BLaER1 treated with 17β-estradiol and CSF1 and Interleukin-3, amounts not matched to agents 10 nM and 100 nM (cell line): ENCODE results near the gene CDK17.
"Not testable (repeated sequence)": the region's sequence is repeated elsewhere in the genome, so short reads cannot be mapped to it uniquely, and the experiment has no call there.

ENCODE experiments used
- H3K27ac ChIP-seq, 11 experiments: shearing (Covaris generic); formaldehyde crosslinking; 2 replicates each; pipeline ENCODE4 v1.8.1; 2022
- H3K27me3 ChIP-seq, 11 experiments: shearing (Covaris generic); formaldehyde crosslinking; 2 replicates each; pipeline ENCODE4 v1.8.1; 2022
- H3K36me3 ChIP-seq, 11 experiments: shearing (Covaris generic); formaldehyde crosslinking; 2 replicates each; pipeline ENCODE4 v1.8.1; 2022
- H3K4me1 ChIP-seq, 10 experiments: shearing (Covaris generic); formaldehyde crosslinking; 2 replicates each; pipeline ENCODE4 v1.8.1; 2022
- H3K4me2 ChIP-seq, 11 experiments: shearing (Covaris generic); formaldehyde crosslinking; 2 replicates each; pipeline ENCODE4 v1.8.1; 2022
- H3K4me3 ChIP-seq, 10 experiments: shearing (Covaris generic); formaldehyde crosslinking; 2 replicates each; pipeline ENCODE4 v1.8.1; 2022
- H3K9ac ChIP-seq, 11 experiments: shearing (Covaris generic); formaldehyde crosslinking; 2 replicates each; pipeline ENCODE4 v1.8.1; 2022
- H3K9me3 ChIP-seq, 11 experiments: shearing (Covaris generic); formaldehyde crosslinking; replicated peaks in 1 of 11; 2 replicates each; pipeline ENCODE4 v1.8.1; 2022
- H4K20me1 ChIP-seq, 11 experiments: shearing (Covaris generic); formaldehyde crosslinking; 2 replicates each; pipeline ENCODE4 v1.8.1; 2022
- Cebpa-rat ChIP-seq, 11 experiments: shearing (Covaris generic); IDR thresholded peaks; 2 replicates each; pipeline ENCODE4 v1.8.1; 2022

CDK17 gene

DNA sequence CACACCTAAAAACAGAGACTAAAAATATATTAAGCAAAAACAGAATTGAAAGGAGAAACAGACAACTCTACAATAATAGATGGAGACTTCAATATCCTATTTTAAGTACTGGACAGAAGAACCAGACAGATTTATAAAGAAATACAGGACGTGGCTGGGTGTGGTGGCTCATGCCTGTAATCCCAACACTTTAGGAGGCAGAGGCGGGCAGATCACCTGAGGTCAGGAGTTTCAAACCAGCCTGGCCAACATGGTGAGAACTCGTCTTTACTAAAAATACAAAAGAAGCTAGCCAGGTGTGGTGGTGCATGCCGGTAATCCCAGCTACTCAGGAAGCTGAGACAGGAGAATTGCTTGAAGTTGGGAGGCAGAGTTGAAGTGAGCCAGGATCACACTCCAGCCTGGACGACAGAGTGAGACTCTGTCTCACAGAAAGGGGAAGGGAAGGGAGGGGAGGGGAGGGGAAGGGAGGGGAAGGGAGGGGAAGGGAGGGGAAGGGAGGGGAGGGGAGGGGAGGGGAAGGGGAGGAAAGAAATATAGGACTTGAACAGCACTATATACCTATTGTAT lies 53.0 kb downstream of the CDK17 start:
- Histone ChIP-seq H3K36me3 (peaks cover 14 to 44% (median 36%) of the 10 kb centered on the region in 11 experiments), H3K27ac (peak overlapping the region in 8 of 11 experiments; percentile 5 to 50 (median 35); a peak in 7 of 22 replicates), H3K9ac (peak overlapping the region in 4 of 11 experiments; percentile 26 to 51 (median 35); a peak in 3 of 22 replicates), H3K9me3 (peaks cover 28 to 77% (median 63%) of the 10 kb centered on the region in 11 experiments), H3K4me3 (peak overlapping the region in 4 of 10 experiments; percentile 23 to 35 (median 30); a peak in 3 of 20 replicates), H4K20me1 (peaks cover 13 to 69% (median 48%) of the 10 kb centered on the region in 11 experiments; a peak in 19 of 22 replicates), H3K4me1 (peaks cover 10 to 45% (median 19%) of the 10 kb centered on the region in 10 experiments), H3K27me3 (no peaks in the 10 kb centered on the region), H3K4me2 (peak overlapping the region; percentile 49 to 86 (median 67))
- TF ChIP-seq Cebpa-rat (IDR thresholded peaks at IDR 0.05) = no peak

DNA sequence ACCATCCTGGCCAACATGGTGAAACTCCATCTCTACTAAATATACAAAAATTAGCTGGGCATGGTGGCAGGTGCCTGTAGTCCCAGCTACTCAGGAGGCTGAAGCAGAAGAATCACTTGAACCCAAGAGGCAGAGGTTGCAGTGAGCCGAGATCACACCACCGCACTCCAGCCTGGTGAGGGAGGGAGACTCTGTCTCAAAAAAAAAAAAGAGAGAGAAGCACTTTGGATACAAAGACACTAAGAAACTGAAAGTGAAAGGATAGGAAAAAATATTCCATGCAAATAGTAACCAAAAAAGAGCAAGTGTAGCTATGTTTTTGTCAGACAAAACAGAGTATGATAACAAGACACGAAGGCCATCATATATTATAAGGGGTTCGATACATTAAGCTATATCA lies 53.5 kb downstream of the CDK17 start:
- peak overlapping the region in 4 of 11 experiments; percentile 5 to 50 (median 14); a peak in 3 of 22 replicates for H3K27ac ChIP-seq
- H3K4me3 ChIP-seq = peak overlapping the region in 2 of 10 experiments; percentile 23 to 27; a peak in 3 of 20 replicates
- H3K4me1 ChIP-seq = peaks cover 10 to 40% (median 18%) of the 10 kb centered on the region in 10 experiments
- H3K4me2 ChIP-seq = peak overlapping the region; percentile 33 to 86 (median 67); a peak in 19 of 22 replicates
- H4K20me1 ChIP-seq = peaks cover 9 to 67% (median 44%) of the 10 kb centered on the region in 11 experiments; a peak in 17 of 22 replicates
- H3K9ac ChIP-seq = peak overlapping the region in 2 of 11 experiments; percentile 35 to 51; a peak in 2 of 22 replicates
- peaks cover 14 to 44% (median 37%) of the 10 kb centered on the region in 11 experiments for H3K36me3 ChIP-seq
- not testable (repeated sequence) for H3K27me3 ChIP-seq
- peaks cover 28 to 77% (median 66%) of the 10 kb centered on the region in 11 experiments for H3K9me3 ChIP-seq

DNA sequence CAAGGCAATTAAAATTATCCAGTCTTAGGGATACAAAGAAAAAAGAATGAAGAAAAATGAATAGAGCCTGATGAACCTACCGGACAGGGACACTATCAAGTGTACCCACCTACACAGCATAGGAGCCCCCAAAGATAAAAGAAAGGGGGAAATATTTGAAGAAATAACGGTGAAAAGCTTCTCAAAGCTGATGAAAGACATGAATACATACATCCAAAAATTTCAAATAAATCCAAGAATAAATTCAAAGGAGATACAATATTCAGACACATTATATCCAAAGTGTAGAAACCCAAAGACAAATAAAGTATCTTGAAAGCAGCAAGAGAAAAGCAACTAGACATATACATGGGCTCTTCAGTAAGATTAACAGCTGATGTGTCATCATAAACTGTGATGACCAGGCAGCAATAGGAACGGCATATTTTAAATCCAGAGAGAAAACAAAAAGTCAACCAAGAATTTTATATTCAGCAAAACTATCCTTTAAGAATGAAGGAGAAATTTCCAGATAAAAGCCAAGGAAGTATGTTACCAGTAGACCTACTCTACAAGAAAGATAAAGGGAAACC lies 56.0 kb downstream of the CDK17 start:
- H3K9me3 ChIP-seq = peaks cover 28 to 66% (median 59%) of the 10 kb centered on the region in 11 experiments
- TF ChIP-seq Cebpa-rat (IDR thresholded peaks at IDR 0.05) = no peak
- H3K9ac ChIP-seq = no peak overlapping the region
- H3K27me3 ChIP-seq = no peaks in the 10 kb centered on the region
- no peak overlapping the region for H3K4me2 ChIP-seq
- no peak overlapping the region for H3K4me3 ChIP-seq
- H3K27ac ChIP-seq = no peak overlapping the region
- peaks cover 9 to 67% (median 41%) of the 10 kb centered on the region in 11 experiments; a peak in 15 of 22 replicates for H4K20me1 ChIP-seq
- H3K4me1 ChIP-seq = peaks cover 10 to 25% (median 16%) of the 10 kb centered on the region in 10 experiments; a peak in 19 of 20 replicates
- peaks cover 14 to 49% (median 37%) of the 10 kb centered on the region in 11 experiments for H3K36me3 ChIP-seq

DNA sequence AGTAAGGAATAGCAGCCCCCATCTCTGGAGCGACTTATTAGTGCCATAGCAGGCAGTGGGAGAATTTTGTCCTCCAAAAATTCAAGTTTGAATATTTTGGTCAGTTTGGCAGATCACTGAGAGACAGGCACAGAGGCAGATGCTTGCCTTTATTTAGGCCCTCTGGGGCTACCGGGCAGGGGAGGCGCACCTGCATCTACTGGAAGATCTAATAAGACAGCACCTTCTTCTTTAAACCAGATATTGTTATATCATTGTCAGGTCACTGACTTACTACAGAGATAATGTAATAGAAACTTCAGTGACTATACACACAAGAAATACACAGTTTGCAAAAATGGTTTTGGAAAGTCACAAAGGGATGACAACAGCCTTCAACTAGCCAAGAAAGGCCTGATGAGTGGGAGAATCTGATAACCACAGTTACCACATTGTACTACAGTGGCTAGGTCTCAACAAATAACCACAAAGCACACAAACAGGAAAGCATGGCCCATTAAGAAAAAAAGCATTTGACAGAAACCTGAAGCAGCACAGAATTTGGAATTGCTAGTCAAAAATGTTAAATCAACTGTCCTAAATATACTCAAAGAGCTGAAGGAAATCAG lies 56.8 kb downstream of the CDK17 start:
- no peak for TF ChIP-seq Cebpa-rat (IDR thresholded peaks at IDR 0.05)
- peaks cover 28 to 67% (median 57%) of the 10 kb centered on the region in 11 experiments for H3K9me3 ChIP-seq
- H3K36me3 ChIP-seq = peaks cover 14 to 55% (median 37%) of the 10 kb centered on the region in 11 experiments
- peak overlapping the region in 4 of 11 experiments; percentile 13 to 63 (median 31); a peak in 5 of 22 replicates for H3K4me2 ChIP-seq
- H3K9ac ChIP-seq = no peak overlapping the region
- H3K4me3 ChIP-seq = no peak overlapping the region
- peaks cover 9 to 64% (median 35%) of the 10 kb centered on the region in 11 experiments; a peak in 15 of 22 replicates for H4K20me1 ChIP-seq
- H3K27ac ChIP-seq = no peak overlapping the region
- H3K27me3 ChIP-seq = no peaks in the 10 kb centered on the region
- H3K4me1 ChIP-seq = peaks cover 10 to 25% (median 16%) of the 10 kb centered on the region in 10 experiments; a peak in 19 of 20 replicates

DNA sequence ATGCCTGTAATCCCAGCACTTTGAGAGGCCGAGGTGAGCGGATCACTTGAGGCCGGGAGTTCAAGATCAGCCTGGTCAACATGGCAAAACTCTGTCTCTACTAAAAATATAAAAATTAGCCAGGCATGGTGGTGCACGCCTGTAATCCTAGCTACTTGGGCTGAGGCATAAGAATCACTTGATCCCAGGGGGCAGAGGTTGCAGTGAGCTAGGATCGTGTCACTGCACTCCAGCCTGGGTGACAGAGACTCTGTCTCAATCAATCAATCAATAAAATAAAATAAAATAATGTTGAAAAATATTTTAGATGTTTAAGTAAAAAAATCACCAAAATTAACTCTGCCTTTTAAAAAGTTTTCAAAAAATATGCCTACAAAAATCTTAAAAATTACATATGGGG lies 60.6 kb downstream of the CDK17 start:
- not testable (repeated sequence) for H3K27me3 ChIP-seq, H3K4me3 ChIP-seq, H3K27ac ChIP-seq, H3K9ac ChIP-seq, H3K4me2 ChIP-seq
- H4K20me1 ChIP-seq = peaks cover 5 to 75% (median 20%) of the 10 kb centered on the region in 11 experiments; a peak in 14 of 22 replicates
- peaks cover 0 to 12% (median 6%) of the 10 kb centered on the region in 10 experiments; a peak in 12 of 20 replicates for H3K4me1 ChIP-seq
- H3K36me3 ChIP-seq = peaks cover 22 to 61% (median 45%) of the 10 kb centered on the region in 11 experiments
- peaks cover 40 to 74% (median 64%) of the 10 kb centered on the region in 11 experiments for H3K9me3 ChIP-seq

DNA sequence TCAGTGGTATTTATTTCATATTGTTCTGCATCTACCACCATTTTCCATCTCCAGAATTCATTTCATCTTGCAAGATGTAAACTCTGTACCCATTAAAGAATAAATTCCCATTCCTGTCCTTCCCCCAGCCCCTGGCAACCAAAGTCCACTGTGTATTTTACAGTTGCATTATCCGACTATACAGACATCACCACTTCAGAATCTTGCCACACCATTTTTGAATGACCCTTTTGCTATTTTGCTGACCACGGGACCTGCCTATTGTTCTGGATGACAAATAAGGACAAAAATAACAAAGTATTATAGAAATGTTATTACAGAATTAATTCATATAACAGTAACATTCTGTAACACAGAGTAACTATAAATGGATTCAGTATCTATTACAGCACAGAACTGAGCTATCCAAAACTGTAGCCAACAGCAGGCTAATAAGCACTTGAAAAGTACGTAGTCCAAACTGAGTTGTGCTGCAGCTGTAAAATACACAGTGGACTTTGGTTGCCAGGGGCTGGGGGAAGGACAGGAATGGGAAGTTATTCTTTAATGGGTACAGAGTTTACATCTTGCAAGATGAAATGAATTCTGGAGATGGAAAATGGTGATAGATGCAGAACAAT lies 61.3 kb downstream of the CDK17 start:
- H3K9me3 ChIP-seq = peaks cover 33 to 67% (median 57%) of the 10 kb centered on the region in 11 experiments
- no peak overlapping the region for H3K4me2 ChIP-seq
- no peak overlapping the region for H3K4me3 ChIP-seq
- H4K20me1 ChIP-seq = peaks cover 5 to 82% (median 20%) of the 10 kb centered on the region in 11 experiments; a peak in 14 of 22 replicates
- no peaks in the 10 kb centered on the region for H3K27me3 ChIP-seq
- peaks cover 0 to 12% (median 6%) of the 10 kb centered on the region in 10 experiments; a peak in 12 of 20 replicates for H3K4me1 ChIP-seq
- peaks cover 15 to 61% (median 44%) of the 10 kb centered on the region in 11 experiments; a peak in 20 of 22 replicates for H3K36me3 ChIP-seq
- H3K9ac ChIP-seq = no peak overlapping the region
- H3K27ac ChIP-seq = no peak overlapping the region
- no peak for TF ChIP-seq Cebpa-rat (IDR thresholded peaks at IDR 0.05)

DNA sequence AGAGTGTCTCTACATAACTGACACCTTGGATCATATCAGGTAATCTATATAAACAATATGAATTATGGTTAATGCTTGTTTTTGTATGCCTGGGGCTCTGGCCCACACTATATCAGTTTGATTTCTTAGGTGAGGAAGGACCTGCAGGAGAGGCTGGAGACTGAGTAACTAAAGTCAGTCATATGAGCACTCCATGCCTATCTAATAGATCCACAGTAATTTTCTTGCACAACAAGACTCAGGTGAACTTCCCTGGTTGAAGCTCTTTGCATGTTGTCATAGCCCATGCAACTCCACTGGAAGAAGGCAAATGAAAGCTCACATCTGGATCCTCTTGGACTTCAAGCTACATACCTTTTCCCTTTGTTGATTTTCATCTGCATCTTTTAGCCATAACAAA lies 62.3 kb downstream of the CDK17 start:
- no peak overlapping the region for H3K27ac ChIP-seq
- no peak for TF ChIP-seq Cebpa-rat (IDR thresholded peaks at IDR 0.05)
- H3K9me3 ChIP-seq = peaks cover 26 to 57% (median 47%) of the 10 kb centered on the region in 11 experiments
- H3K4me2 ChIP-seq = no peak overlapping the region
- peaks cover 0 to 2% (median 0%) of the 10 kb centered on the region in 10 experiments; a peak in 1 of 20 replicates for H3K4me1 ChIP-seq
- no peak overlapping the region for H3K9ac ChIP-seq
- H3K4me3 ChIP-seq = no peak overlapping the region
- no peaks in the 10 kb centered on the region for H3K27me3 ChIP-seq
- peaks cover 0 to 84% (median 15%) of the 10 kb centered on the region in 11 experiments; a peak in 12 of 22 replicates for H4K20me1 ChIP-seq
- peaks cover 23 to 63% (median 48%) of the 10 kb centered on the region in 11 experiments for H3K36me3 ChIP-seq

DNA sequence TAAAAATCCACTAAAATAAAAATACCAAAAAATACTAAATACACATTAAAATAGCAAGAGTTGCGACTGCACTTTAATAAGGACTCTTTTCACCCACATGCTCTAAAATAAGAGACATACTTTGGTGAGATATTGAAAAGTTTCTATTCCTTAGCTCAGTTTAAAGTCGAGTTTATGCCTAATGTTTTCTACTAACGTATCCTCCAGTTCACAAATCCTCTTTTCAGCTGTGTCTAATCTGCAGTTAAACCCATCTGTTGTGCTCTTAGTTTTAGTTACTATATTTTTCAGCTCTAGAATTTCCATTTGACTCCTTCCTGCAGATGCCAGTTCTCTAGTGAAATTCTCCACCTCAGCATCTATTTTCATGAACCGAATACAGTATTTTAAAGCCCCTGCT lies 63.8 kb downstream of the CDK17 start:
- Histone ChIP-seq H3K9ac (no peak overlapping the region), H3K4me2 (no peak overlapping the region), H3K27me3 (no peaks in the 10 kb centered on the region), H3K36me3 (peaks cover 35 to 69% (median 53%) of the 10 kb centered on the region in 11 experiments), H3K27ac (no peak overlapping the region), H4K20me1 (peaks cover 0 to 83% (median 6%) of the 10 kb centered on the region in 11 experiments; a peak in 10 of 22 replicates), H3K4me1 (no peaks in the 10 kb centered on the region), H3K4me3 (no peak overlapping the region), H3K9me3 (peaks cover 26 to 45% (median 39%) of the 10 kb centered on the region in 11 experiments)
- TF ChIP-seq Cebpa-rat (IDR thresholded peaks at IDR 0.05) = no peak
